ENCODE data around the gene TRPM2. TPM values are rescaled to one million over a fixed set of nuclear protein-coding genes. Genes with fewer than 3 reads are reported as not detected.

Gene TRPM2
- total and polyA plus RNA-seq, 10 of the 15 experiments (the other 5 are each of a cell fraction or from before 2014, with no cell fraction given): 0.03 to 9.1 (median 2.6) TPM

- intact Hi-C loops (cut with micrococcal nuclease; ENCODE audit: unreplicated experiment) (no loop called here), in situ Hi-C loops (cut with MboI) (loop anchor here (5.0 kb wide), 1 partner anchor 73 kb away; the partner anchor contains the start of gene TRPM2)
- ChIA-PET POLR2A (no interaction called here), CTCF (no interaction called here), RAD21 (ENCODE audit: unreplicated experiment) (no interaction called here), SMC1A (ENCODE audit: uncharacterized antibody, unreplicated experiment) (no interaction called here)
- WGBS (ENCODE audit: insufficient coverage, insufficient replicate concordance, low lambda C conversion rate, missing lambda C conversion rate): 86% methylated on average over 40 of the region's 40 CpGs
- Histone ChIP-seq H2AFZ (ENCODE audit: control insufficient read depth, low read depth, low read length) (no peak overlapping the region), H3K79me2 (ENCODE audit: control insufficient read depth, insufficient read depth, low read length) (no peaks in the 10 kb centered on the region), H3K9ac (ENCODE audit: control insufficient read depth, insufficient read depth, low read length) (no peak overlapping the region), H3K4me2 (ENCODE audit: control insufficient read depth, insufficient read depth) (no peak overlapping the region), H3K27ac (ENCODE audit: control insufficient read depth, insufficient read depth) (no peak overlapping the region), H3K4me3 (no peak overlapping the region), H3K27me3 (replicated peaks in 1 of 2; ENCODE audit: control insufficient read depth in 2 of 2, insufficient read depth in 2 of 2, low read length in 1 of 2) (no peaks in the 10 kb centered on the region), H4K20me1 (ENCODE audit: control insufficient read depth, insufficient read depth) (no peaks in the 10 kb centered on the region), H3K4me1 (ENCODE audit: control insufficient read depth, insufficient read depth, low read length) (no peaks in the 10 kb centered on the region; the same call in 1 of the 2 replicates), H3K36me3 (ENCODE audit: control insufficient read depth in 2 of 2, insufficient read depth in 2 of 2, low read length in 1 of 2) (no peaks in the 10 kb centered on the region), H3K9me3 (replicated peaks; ENCODE audit: control insufficient read depth, insufficient read depth, low read length) (peaks cover 5% of the 10 kb centered on the region; the same call in 1 of the 3 replicates)
- no peak for DNase-seq (ENCODE audit: low read depth, low spot score)
- no peak for FAIRE-seq
- ATAC-seq: no peak
- BruUV-seq (replicated peaks): no TSS peak
- no peak for TF ChIP-seq GABPA (IDR thresholded peaks at IDR 0.05; ENCODE audit: low read depth)
- TF ChIP-seq TAF1 (IDR thresholded peaks at IDR 0.05; ENCODE audit: borderline replicate concordance, low read depth, low read length): no peak
- TF ChIP-seq SUZ12 (IDR thresholded peaks at IDR 0.05; ENCODE audit: unreplicated experiment): no peak
- TF ChIP-seq REST (IDR thresholded peaks at IDR 0.05; ENCODE audit: low read depth, low read length): no peak
- no peak for TF ChIP-seq NFXL1 (IDR thresholded peaks at IDR 0.05; ENCODE audit: borderline replicate concordance)
- no peak for TF ChIP-seq RBBP5 (conservative IDR thresholded peaks at IDR 0.05)
- TF ChIP-seq ATF3 (IDR thresholded peaks at IDR 0.05; ENCODE audit: borderline replicate concordance, extremely low read depth, low read depth, low read length): no peak
- no peak for TF ChIP-seq RB1 (IDR thresholded peaks at IDR 0.05; ENCODE audit: borderline replicate concordance)
- no peak for TF ChIP-seq CUX1 (IDR thresholded peaks at IDR 0.05; ENCODE audit: insufficient replicate concordance, low read depth, low read length)
- TF ChIP-seq SMAD5 (IDR thresholded peaks at IDR 0.05; ENCODE audit: low read depth): no peak
- no peak for TF ChIP-seq E4F1 (IDR thresholded peaks at IDR 0.05; ENCODE audit: borderline replicate concordance, partially characterized antibody)
These were observed 72.0 kb downstream of the TRPM2 start for GRCh38 chr21:44425307-44425894.
